ENCODE results near the gene PATE2.

The PATE2 gene

GRCh38 chr11:125778728-125779127, at the start of gene PATE2:
TSS of gene PATE2 (minus strand) at chr11:125778828. CDS start at chr11:125778773, 55 bp downstream.
- DNase-seq (ENCODE audit: low read depth) = no peak

- DNase-seq (ENCODE audit: low read depth) = no peak
Observed at GRCh38 chr11:125807909-125808308, 29.3 kb upstream of the PATE2 start.

- DNase-seq (ENCODE audit: low read depth) = no peak
Observed at GRCh38 chr11:125802387-125802786, 23.8 kb upstream of the PATE2 start.

GRCh38 chr11:125799808-125800207, 21.2 kb upstream of the PATE2 start:
- DNase-seq (ENCODE audit: low read depth) = no peak

GRCh38 chr11:125797641-125798040, 19.0 kb upstream of the PATE2 start:
- DNase-seq (ENCODE audit: low read depth) = no peak

- no peak for DNase-seq (ENCODE audit: low read depth)
Observed at GRCh38 chr11:125790825-125791224, 12.2 kb upstream of the PATE2 start.

- no peak for DNase-seq (ENCODE audit: low read depth)
Observed at GRCh38 chr11:125787827-125788226, 9.2 kb upstream of the PATE2 start, which contains the start of gene PATE3. TSS of gene PATE3 (plus strand) at chr11:125788127. CDS start at chr11:125788152, 25 bp downstream.

- DNase-seq (ENCODE audit: low read depth) = no peak
Observed at GRCh38 chr11:125784678-125785077, 6.0 kb upstream of the PATE2 start.

GRCh38 chr11:125777309-125777708, 1.3 kb downstream of the PATE2 start:
- no peak for DNase-seq (ENCODE audit: low read depth)

GRCh38 chr11:125773516-125773915, 5.1 kb downstream of the PATE2 start:
- DNase-seq (ENCODE audit: low read depth) = no peak

GRCh38 chr11:125772834-125773505, 5.7 kb downstream of the PATE2 start:
- DNase-seq (ENCODE audit: low read depth) = no peak

- no peak for DNase-seq (ENCODE audit: low read depth)
Observed at GRCh38 chr11:125770583-125770982, 8.0 kb downstream of the PATE2 start.

- no peak for DNase-seq (ENCODE audit: low read depth)
Observed at GRCh38 chr11:125768336-125769046, 10.1 kb downstream of the PATE2 start.

GRCh38 chr11:125766251-125766650, 12.4 kb downstream of the PATE2 start:
- no peak for DNase-seq (ENCODE audit: low read depth)

- no peak for DNase-seq (ENCODE audit: low read depth)
Observed at GRCh38 chr11:125763483-125763882, 15.1 kb downstream of the PATE2 start.

- DNase-seq (ENCODE audit: low read depth) = no peak
Observed at GRCh38 chr11:125762445-125762844, 16.2 kb downstream of the PATE2 start.

- no peak for DNase-seq (ENCODE audit: low read depth)
Observed at GRCh38 chr11:125756050-125756449, 22.6 kb downstream of the PATE2 start.

GRCh38 chr11:125750629-125751028, 28.0 kb downstream of the PATE2 start:
- DNase-seq (ENCODE audit: low read depth) = no peak

- DNase-seq (ENCODE audit: low read depth) = no peak
Observed at GRCh38 chr11:125745979-125746378, 32.6 kb downstream of the PATE2 start, which contains the start of gene PATE1. TSS of gene PATE1 (plus strand) at chr11:125746279. CDS start at chr11:125746305, 26 bp downstream.

GRCh38 chr11:125743681-125744080, 34.9 kb downstream of the PATE2 start:
- DNase-seq (ENCODE audit: low read depth) = no peak

GRCh38 chr11:125740617-125741016, 38.0 kb downstream of the PATE2 start:
- DNase-seq (ENCODE audit: low read depth) = no peak

GRCh38 chr11:125728969-125729368, 49.7 kb downstream of the PATE2 start:
- no peak for DNase-seq (ENCODE audit: low read depth)
